CD14-positive monocyte (primary cell): ENCODE results near the gene NFKBIA. TPM values are rescaled to one million over a fixed set of nuclear protein-coding genes. Genes with fewer than 3 reads are reported as not detected.

Experiments used
- DNase-seq, 3 donors: peaks; one replicate each; pipeline ENCODE4 v3.0.0-alpha.2; 2011 to 2022
- H2AFZ ChIP-seq: 2 replicates; pipeline ENCODE4 v1.6.0; 2012; ENCODE audit warnings: mild to moderate bottlenecking, low read depth, low read length, inconsistent platforms; ENCODE audit not compliant: insufficient read depth, poor library complexity, severe bottlenecking
- H3K27ac ChIP-seq, 2 donors: 1 replicate in 1 of 2; 2 replicates in 1 of 2; pipeline ENCODE4 v1.5.1; 2012 to 2013; ENCODE audit warnings: low read length in 2 of 2, control low read depth in 1 of 2, inconsistent platforms in 1 of 2, low read depth in 1 of 2, mild to moderate bottlenecking in 1 of 2
- H3K27me3 ChIP-seq, 2 donors: one replicate each; pipeline versions ENCODE4 v1.6.0 to v1.6.1; 2011 to 2013; ENCODE audit warnings: low read length in 2 of 2; ENCODE audit not compliant: control insufficient read depth in 2 of 2, insufficient read depth in 2 of 2
- H3K36me3 ChIP-seq, 2 donors: replicated peaks in 1 of 2; 1 replicate in 1 of 2; 2 replicates in 1 of 2; pipeline versions ENCODE4 v1.5.1 to v1.6.1; 2012 to 2013; ENCODE audit warnings: low read length in 2 of 2, control low read depth in 1 of 2, inconsistent platforms in 1 of 2, mild to moderate bottlenecking in 1 of 2; ENCODE audit not compliant: insufficient read depth in 2 of 2, control insufficient read depth in 1 of 2
- H3K4me1 ChIP-seq, 2 donors: 1 replicate in 1 of 2; 2 replicates in 1 of 2; pipeline versions ENCODE4 v1.5.1 to v1.6.1; 2012 to 2013; ENCODE audit warnings: low read length in 2 of 2, control low read depth in 1 of 2, inconsistent platforms in 1 of 2, mild to moderate bottlenecking in 1 of 2, moderate library complexity in 1 of 2; ENCODE audit not compliant: insufficient read depth in 2 of 2, control insufficient read depth in 1 of 2
- H3K4me2 ChIP-seq: replicated peaks from 2 replicates; pipeline ENCODE3; 2012; ENCODE audit warnings: low read length, moderate library complexity, mild to moderate bottlenecking; ENCODE audit not compliant: poor library complexity, severe bottlenecking; ENCODE audit errors: extremely low read depth
- H3K4me3 ChIP-seq, 3 experiments: fragments of 200-600 bp in 1 of 3; sonication (generic) in 1 of 3; replicated peaks in 1 of 3; 1 replicate in 2 of 3; 2 replicates in 1 of 3; pipeline ENCODE4 v1.5.1; 2011 to 2013; ENCODE audit warnings: low read length in 3 of 3, mild to moderate bottlenecking in 3 of 3, control low read depth in 2 of 3, low read depth in 2 of 3, inconsistent platforms in 1 of 3, moderate library complexity in 1 of 3
- H3K79me2 ChIP-seq: 2 replicates; pipeline ENCODE4 v1.6.0; 2012; ENCODE audit warnings: mild to moderate bottlenecking, control low read depth, inconsistent platforms, low read length, moderate library complexity; ENCODE audit not compliant: insufficient read depth
- H3K9ac ChIP-seq: 2 replicates; pipeline ENCODE4 v1.6.0; 2017; ENCODE audit warnings: low read length, mild to moderate bottlenecking; ENCODE audit not compliant: insufficient read depth, poor library complexity, severe bottlenecking
- H3K9me3 ChIP-seq, 2 donors: replicated peaks in 1 of 2; 1 replicate in 1 of 2; 2 replicates in 1 of 2; pipeline versions ENCODE4 v1.5.1 to v1.6.1; 2012 to 2013; ENCODE audit warnings: low read length in 2 of 2, control low read depth in 1 of 2; ENCODE audit not compliant: control insufficient read depth in 1 of 2, insufficient read depth in 1 of 2
- H4K20me1 ChIP-seq: 2 replicates; pipeline ENCODE4 v1.6.0; 2012; ENCODE audit warnings: mild to moderate bottlenecking, low read length, control low read depth, moderate library complexity; ENCODE audit not compliant: insufficient read depth
- H3K27ac Mint-ChIP-seq, 7 donors: one replicate each; pipeline ENCODE4 v1.8.0; 2020; ENCODE audit warnings: mild to moderate bottlenecking in 7 of 7, mixed read lengths in 7 of 7, moderate library complexity in 6 of 7, inconsistent platforms in 2 of 7
- H3K27me3 Mint-ChIP-seq, 3 donors: one replicate each; pipeline ENCODE4 v1.8.0; 2021 to 2022; ENCODE audit warnings: low read depth in 3 of 3, mild to moderate bottlenecking in 3 of 3, mixed read lengths in 3 of 3, moderate library complexity in 3 of 3, inconsistent platforms in 1 of 3
- H3K36me3 Mint-ChIP-seq, 2 donors: one replicate each; pipeline ENCODE4 v1.8.0; 2020; ENCODE audit warnings: mixed read lengths in 2 of 2, inconsistent platforms in 1 of 2, mild to moderate bottlenecking in 1 of 2
- H3K4me1 Mint-ChIP-seq: one replicate; pipeline ENCODE4 v1.8.0; 2020; ENCODE audit warnings: mild to moderate bottlenecking, mixed read lengths
- H3K4me3 Mint-ChIP-seq, 2 donors: one replicate each; pipeline ENCODE4 v1.8.0; 2020; ENCODE audit warnings: mild to moderate bottlenecking in 2 of 2, mixed read lengths in 2 of 2, moderate library complexity in 1 of 2
- H3K9me3 Mint-ChIP-seq, 7 donors: one replicate each; pipeline ENCODE4 v1.8.0; 2020 to 2022; ENCODE audit warnings: mixed read lengths in 7 of 7, mild to moderate bottlenecking in 6 of 7, moderate library complexity in 6 of 7, inconsistent platforms in 2 of 7
- WGBS: methylation state at CpG from one replicate; pipeline ENCODE4 v1.1.5; 2013; ENCODE audit warnings: missing lambda C conversion rate; ENCODE audit not compliant: insufficient coverage; 5-methylcytosine and 5-hydroxymethylcytosine counted together
- intact Hi-C, 2 donors: fragments of 100-400 bp; cut with micrococcal nuclease; formaldehyde crosslinking; loops; one replicate each; pipeline versions ENCODE4 v1.15.0 to v1.15.1; 2023
- polyA plus RNA-seq, 3 donors: library from polyadenylated mRNA; depleted of rRNA in 1 of 3; unstranded in 2 of 3; stranded (reverse) in 1 of 3; fragments of 300-500 nt in 2 of 3; fragments of >200 nt in 1 of 3; fragmentation: Illumina TruSeq in 2 of 3; gene quantifications; 1 replicate in 2 of 3; 2 replicates in 1 of 3; pipeline ENCODE4 v1.2.3, GENCODE V29; 2012 to 2021
- TF ChIP-seq, protein P1 (sequence below): fragments of 200-600 bp; IDR thresholded peaks from one replicate; pipeline ENCODE4 v1.8.0; 2022; ENCODE audit warnings: antibody characterized with exemption, mild to moderate bottlenecking

NFKBIA gene
- polyA plus RNA-seq, 3 donors, result 868 to 4,739 (median 935) TPM

DNA sequence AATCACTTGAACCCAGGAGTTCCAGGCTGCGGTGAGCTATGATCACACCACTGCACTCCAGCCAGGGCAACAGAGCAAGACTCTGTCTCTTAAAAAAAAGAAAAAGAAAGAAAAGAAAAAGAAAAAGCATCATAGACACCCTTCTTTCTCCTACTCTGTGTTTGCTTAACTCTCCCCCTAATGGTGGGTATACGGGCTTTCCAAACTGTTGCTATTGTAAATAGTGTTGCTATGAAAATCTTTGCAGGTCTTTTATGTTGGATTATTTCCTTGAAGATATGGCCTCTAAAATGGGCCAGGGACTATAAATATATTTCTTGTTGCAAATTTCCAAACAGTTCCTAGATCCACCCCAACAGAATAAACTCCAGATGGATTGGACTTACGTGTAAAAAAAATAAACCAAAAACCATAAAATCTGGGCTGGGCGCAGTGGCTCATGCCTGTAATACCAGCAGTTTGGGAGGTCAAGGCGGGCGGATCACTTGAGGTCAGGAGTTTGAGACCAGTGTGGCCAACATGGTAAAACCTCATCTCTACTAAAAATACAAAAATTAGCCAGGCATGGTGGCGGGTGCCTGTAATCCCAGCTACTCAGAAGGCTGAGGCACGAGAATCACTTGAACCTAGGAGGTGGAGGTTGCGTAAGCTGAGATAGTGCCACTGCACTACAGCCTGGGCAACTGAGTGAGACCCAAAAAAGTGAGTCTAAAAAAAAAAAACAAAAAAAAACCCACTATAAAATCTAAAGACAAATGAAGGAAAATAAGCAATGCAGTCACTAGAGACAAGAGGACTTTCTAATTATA is 25.9 kb downstream of the NFKBIA start:
- DNase-seq, result no peak
- Mint-ChIP-seq H3K36me3 (no peaks in the 10 kb centered on the region), H3K9me3 (peaks cover 0 to 3% (median 0%) of the 10 kb centered on the region in 7 donors), H3K4me3 (no peak overlapping the region), H3K27ac (peak overlapping the region in 1 of 7 donors; percentile 25), H3K27me3 (peaks cover 0 to 5% (median 2%) of the 10 kb centered on the region in 3 donors), H3K4me1 (peaks cover 32% of the 10 kb centered on the region)
- no peak overlapping the region for H3K4me2 ChIP-seq
- H3K9ac ChIP-seq, result no peak overlapping the region
- no peak overlapping the region for H2AFZ ChIP-seq
- H3K79me2 ChIP-seq, result no peaks in the 10 kb centered on the region
- H3K27ac ChIP-seq, result no peak overlapping the region
- intact Hi-C loops, result no loop called here
- no peaks in the 10 kb centered on the region for H4K20me1 ChIP-seq
- TF ChIP-seq, protein P1, sequence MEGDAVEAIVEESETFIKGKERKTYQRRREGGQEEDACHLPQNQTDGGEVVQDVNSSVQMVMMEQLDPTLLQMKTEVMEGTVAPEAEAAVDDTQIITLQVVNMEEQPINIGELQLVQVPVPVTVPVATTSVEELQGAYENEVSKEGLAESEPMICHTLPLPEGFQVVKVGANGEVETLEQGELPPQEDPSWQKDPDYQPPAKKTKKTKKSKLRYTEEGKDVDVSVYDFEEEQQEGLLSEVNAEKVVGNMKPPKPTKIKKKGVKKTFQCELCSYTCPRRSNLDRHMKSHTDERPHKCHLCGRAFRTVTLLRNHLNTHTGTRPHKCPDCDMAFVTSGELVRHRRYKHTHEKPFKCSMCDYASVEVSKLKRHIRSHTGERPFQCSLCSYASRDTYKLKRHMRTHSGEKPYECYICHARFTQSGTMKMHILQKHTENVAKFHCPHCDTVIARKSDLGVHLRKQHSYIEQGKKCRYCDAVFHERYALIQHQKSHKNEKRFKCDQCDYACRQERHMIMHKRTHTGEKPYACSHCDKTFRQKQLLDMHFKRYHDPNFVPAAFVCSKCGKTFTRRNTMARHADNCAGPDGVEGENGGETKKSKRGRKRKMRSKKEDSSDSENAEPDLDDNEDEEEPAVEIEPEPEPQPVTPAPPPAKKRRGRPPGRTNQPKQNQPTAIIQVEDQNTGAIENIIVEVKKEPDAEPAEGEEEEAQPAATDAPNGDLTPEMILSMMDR, result no peak
- no CpG with 5 or more reads among the region's 9 CpGs for WGBS
- H3K4me3 ChIP-seq, result no peak overlapping the region
- no peaks in the 10 kb centered on the region for H3K27me3 ChIP-seq
- no peaks in the 10 kb centered on the region for H3K9me3 ChIP-seq
- no peaks in the 10 kb centered on the region for H3K36me3 ChIP-seq
- peaks cover 30% of the 10 kb centered on the region in 2 donors for H3K4me1 ChIP-seq

DNA sequence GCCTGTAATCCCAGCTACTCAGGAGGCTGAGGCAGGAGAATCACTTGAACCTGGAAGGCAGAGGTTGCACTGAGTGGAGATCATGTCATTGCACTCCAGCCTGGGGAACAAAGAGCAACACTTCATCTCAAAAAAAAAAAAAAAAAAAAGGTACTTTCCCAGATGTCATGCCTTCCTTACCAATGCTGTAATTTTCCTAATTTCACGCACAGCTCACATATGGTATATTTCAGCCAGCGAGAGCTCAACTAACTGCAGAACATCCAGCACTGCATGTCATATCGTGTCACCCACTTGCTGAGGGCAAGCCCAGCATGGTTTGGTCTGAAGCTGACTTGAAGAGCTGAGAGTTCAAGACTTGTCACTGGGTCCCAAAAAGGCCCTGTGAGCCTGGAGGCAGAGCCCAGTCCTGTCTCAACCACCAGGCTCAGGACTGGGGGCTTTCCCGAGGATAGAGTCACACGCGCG is 29.0 kb downstream of the NFKBIA start:
- peak; percentile 64 to 89 (median 74) for DNase-seq
- Histone ChIP-seq H2AFZ (no peak overlapping the region), H3K4me1 (peaks cover 36 to 37% of the 10 kb centered on the region in 2 donors)

More for the DNA sequence above, 29.0 kb downstream of the NFKBIA start:
- Histone ChIP-seq H3K4me3 (no peak overlapping the region), H3K79me2 (no peaks in the 10 kb centered on the region), H3K9ac (no peak overlapping the region), H3K27me3 (no peaks in the 10 kb centered on the region), H3K4me2 (no peak overlapping the region), H3K36me3 (no peaks in the 10 kb centered on the region), H3K27ac (peak overlapping the region; percentile 61 to 69), H4K20me1 (no peaks in the 10 kb centered on the region), H3K9me3 (peaks cover 6 to 11% of the 10 kb centered on the region in 2 donors)
- Mint-ChIP-seq H3K36me3 (peaks cover 0 to 12% of the 10 kb centered on the region in 2 donors), H3K27me3 (peaks cover 0 to 5% (median 5%) of the 10 kb centered on the region in 3 donors), H3K4me1 (peaks cover 36% of the 10 kb centered on the region), H3K4me3 (no peak overlapping the region), H3K9me3 (peaks cover 2 to 13% (median 8%) of the 10 kb centered on the region in 7 donors), H3K27ac (peak overlapping the region; percentile 69 to 90 (median 77))
- TF ChIP-seq, protein P1, result no peak
- intact Hi-C loops, result no loop called here
- WGBS, result 56% methylated on average over 3 of the region's 7 CpGs
